WTC11 (cell line): Measurements from ENCODE around the gene HMX1. TPM values are rescaled to one million over a fixed set of nuclear protein-coding genes. Genes with fewer than 3 reads are reported as not detected.

Experiments used
- ATAC-seq: fragments of 200-7000 bp; cut with Tn5 transposase; 2 replicates; pipeline ENCODE4 v1.10.0; 2021; ENCODE audit warnings: mild to moderate bottlenecking, moderate library complexity
- CTCF ChIA-PET: fragments of 300-600 bp; sonication (Branson Sonifier 250); formaldehyde crosslinking; loops from one replicate; lab custom pipeline; 2021; ENCODE audit warnings: antibody characterized with exemption; lab: Charles Lee
- POLR2A ChIA-PET: fragments of 350-600 bp; sonication (Branson Sonifier 250); formaldehyde crosslinking; loops from one replicate; lab custom pipeline; 2021; ENCODE audit warnings: antibody characterized with exemption; lab: Charles Lee
- DNase-seq: peaks from one replicate; pipeline ENCODE4 v3.0.0; 2021; ENCODE audit warnings: low spot score
- H3K27ac Mint-ChIP-seq: 2 replicates; pipeline ENCODE4 v1.8.0; 2021; ENCODE audit warnings: mixed read lengths
- H3K27me3 Mint-ChIP-seq: 2 replicates; pipeline ENCODE4 v1.8.0; 2021; ENCODE audit warnings: low read depth, mild to moderate bottlenecking, moderate library complexity, mixed read lengths
- H3K36me3 Mint-ChIP-seq: 2 replicates; pipeline ENCODE4 v1.8.0; 2021; ENCODE audit warnings: mixed read lengths
- H3K4me1 Mint-ChIP-seq: 2 replicates; pipeline ENCODE4 v1.8.0; 2022; ENCODE audit warnings: mixed read lengths
- H3K4me3 Mint-ChIP-seq: 2 replicates; pipeline ENCODE4 v1.8.0; 2021; ENCODE audit warnings: mild to moderate bottlenecking, moderate library complexity, mixed read lengths
- H3K9me3 Mint-ChIP-seq: 2 replicates; pipeline ENCODE4 v1.8.0; 2021; ENCODE audit warnings: mixed read lengths
- ATF1 ChIP-seq: sonication (generic); formaldehyde crosslinking; IDR thresholded peaks from 2 replicates; pipeline ENCODE4 v1.8.1; 2023; ENCODE audit warnings: mild to moderate bottlenecking, moderate library complexity, missing genetic modification reagents
- CREM ChIP-seq: sonication (generic); formaldehyde crosslinking; IDR thresholded peaks from 2 replicates; pipeline ENCODE4 v1.8.1; 2022; ENCODE audit warnings: mild to moderate bottlenecking, missing genetic modification reagents, moderate library complexity
- ESRRA ChIP-seq: sonication (generic); formaldehyde crosslinking; IDR thresholded peaks from 2 replicates; pipeline ENCODE4 v1.8.1; 2022; ENCODE audit warnings: mild to moderate bottlenecking, missing genetic modification reagents, borderline replicate concordance
- FOXJ3 ChIP-seq: sonication (generic); formaldehyde crosslinking; IDR thresholded peaks from 2 replicates; pipeline ENCODE4 v1.9.0; 2021; ENCODE audit warnings: missing genetic modification reagents, mild to moderate bottlenecking, borderline replicate concordance
- FOXK1 ChIP-seq: sonication (generic); formaldehyde crosslinking; IDR thresholded peaks from 2 replicates; pipeline ENCODE4 v1.8.0; 2022; ENCODE audit warnings: mild to moderate bottlenecking, moderate library complexity, missing genetic modification reagents
- IRF2 ChIP-seq: sonication (generic); formaldehyde crosslinking; IDR thresholded peaks from 2 replicates; pipeline ENCODE4 v1.8.0; 2022; ENCODE audit warnings: low read depth, missing genetic modification reagents, borderline replicate concordance
- JAZF1 ChIP-seq: fragments of 250-450 bp; sonication (Bioruptor Pico); IDR thresholded peaks from 2 replicates; pipeline ENCODE4 v1.9.0; 2021; ENCODE audit warnings: moderate library complexity, mild to moderate bottlenecking, inconsistent platforms
- KAT7 ChIP-seq: sonication (generic); formaldehyde crosslinking; IDR thresholded peaks from 2 replicates; pipeline ENCODE4 v1.8.1; 2023; ENCODE audit warnings: missing genetic modification reagents, mild to moderate bottlenecking, borderline replicate concordance
- MXD4 ChIP-seq: fragments of 250-450 bp; sonication (Bioruptor Pico); IDR thresholded peaks from 2 replicates; pipeline ENCODE4 v1.8.0; 2021; ENCODE audit warnings: mild to moderate bottlenecking, moderate library complexity, borderline replicate concordance
- RELA ChIP-seq: sonication (generic); formaldehyde crosslinking; IDR thresholded peaks from 2 replicates; pipeline ENCODE4 v1.8.1; 2022; ENCODE audit warnings: missing genetic modification reagents, mild to moderate bottlenecking, borderline replicate concordance
- SP1 ChIP-seq: sonication (generic); formaldehyde crosslinking; conservative IDR thresholded peaks from 2 replicates; pipeline ENCODE4 v1.8.1; 2022; ENCODE audit warnings: missing genetic modification reagents
- ZNF396 ChIP-seq: fragments of 250-450 bp; sonication (Bioruptor Pico); IDR thresholded peaks from 2 replicates; pipeline ENCODE4 v1.8.0; 2021; ENCODE audit warnings: mild to moderate bottlenecking, moderate library complexity, borderline replicate concordance
- total RNA-seq: library from RNA; stranded (reverse); gene quantifications from 3 replicates; pipeline ENCODE4 v1.2.3, GENCODE V29; 2021
- TF ChIP-seq, protein P1 (sequence below): sonication (generic); formaldehyde crosslinking; IDR thresholded peaks from 2 replicates; pipeline ENCODE4 v1.8.0; 2023; ENCODE audit warnings: missing genetic modification reagents, mild to moderate bottlenecking, borderline replicate concordance
- TF ChIP-seq, protein P2 (sequence below): fragments of 250-450 bp; sonication (Bioruptor Pico); IDR thresholded peaks from 2 replicates; pipeline ENCODE4 v1.9.0; 2021; ENCODE audit warnings: mild to moderate bottlenecking
- TF ChIP-seq, protein P3 (sequence below): sonication (generic); formaldehyde crosslinking; IDR thresholded peaks from 2 replicates; pipeline ENCODE4 v1.8.0; 2023; ENCODE audit warnings: missing genetic modification reagents
- TF ChIP-seq, protein P4 (sequence below): sonication (generic); formaldehyde crosslinking; IDR thresholded peaks from 2 replicates; pipeline ENCODE4 v1.8.0; 2023; ENCODE audit warnings: mild to moderate bottlenecking, missing genetic modification reagents
- TF ChIP-seq, protein P5 (sequence below): sonication (generic); formaldehyde crosslinking; IDR thresholded peaks from 2 replicates; pipeline ENCODE4 v1.8.1; 2023; ENCODE audit warnings: mild to moderate bottlenecking, missing genetic modification reagents, borderline replicate concordance

Gene HMX1
- total RNA-seq, 1 experiment from 2014 or later, result 10.0 TPM

DNA sequence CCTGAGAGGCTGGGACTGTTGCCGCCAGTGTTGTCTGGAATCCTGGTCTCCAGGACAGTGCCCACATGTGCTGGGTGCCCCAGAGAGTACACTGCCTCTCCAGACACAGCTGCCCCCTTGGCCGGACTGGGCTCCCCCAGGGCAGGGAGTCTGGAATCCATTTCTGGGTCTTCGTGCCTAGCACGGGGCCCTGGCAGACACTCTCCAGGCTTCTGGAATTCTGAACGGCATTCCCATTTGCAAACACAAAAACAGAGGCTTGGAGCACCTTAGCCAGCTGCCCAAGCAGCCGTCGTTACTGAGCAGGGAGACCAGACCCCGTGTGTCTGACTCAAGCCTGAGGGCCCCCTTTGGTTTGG, 20.8 kb downstream of the HMX1 start:
- no peaks in the 10 kb centered on the region for H3K9me3 Mint-ChIP-seq
- POLR2A ChIA-PET, result no interaction called here
- TF ChIP-seq MXD4 (CRISPR knock-in tag) (no peak), FOXK1 (CRISPR knock-in tag) (no peak)
- TF ChIP-seq, protein P1, sequence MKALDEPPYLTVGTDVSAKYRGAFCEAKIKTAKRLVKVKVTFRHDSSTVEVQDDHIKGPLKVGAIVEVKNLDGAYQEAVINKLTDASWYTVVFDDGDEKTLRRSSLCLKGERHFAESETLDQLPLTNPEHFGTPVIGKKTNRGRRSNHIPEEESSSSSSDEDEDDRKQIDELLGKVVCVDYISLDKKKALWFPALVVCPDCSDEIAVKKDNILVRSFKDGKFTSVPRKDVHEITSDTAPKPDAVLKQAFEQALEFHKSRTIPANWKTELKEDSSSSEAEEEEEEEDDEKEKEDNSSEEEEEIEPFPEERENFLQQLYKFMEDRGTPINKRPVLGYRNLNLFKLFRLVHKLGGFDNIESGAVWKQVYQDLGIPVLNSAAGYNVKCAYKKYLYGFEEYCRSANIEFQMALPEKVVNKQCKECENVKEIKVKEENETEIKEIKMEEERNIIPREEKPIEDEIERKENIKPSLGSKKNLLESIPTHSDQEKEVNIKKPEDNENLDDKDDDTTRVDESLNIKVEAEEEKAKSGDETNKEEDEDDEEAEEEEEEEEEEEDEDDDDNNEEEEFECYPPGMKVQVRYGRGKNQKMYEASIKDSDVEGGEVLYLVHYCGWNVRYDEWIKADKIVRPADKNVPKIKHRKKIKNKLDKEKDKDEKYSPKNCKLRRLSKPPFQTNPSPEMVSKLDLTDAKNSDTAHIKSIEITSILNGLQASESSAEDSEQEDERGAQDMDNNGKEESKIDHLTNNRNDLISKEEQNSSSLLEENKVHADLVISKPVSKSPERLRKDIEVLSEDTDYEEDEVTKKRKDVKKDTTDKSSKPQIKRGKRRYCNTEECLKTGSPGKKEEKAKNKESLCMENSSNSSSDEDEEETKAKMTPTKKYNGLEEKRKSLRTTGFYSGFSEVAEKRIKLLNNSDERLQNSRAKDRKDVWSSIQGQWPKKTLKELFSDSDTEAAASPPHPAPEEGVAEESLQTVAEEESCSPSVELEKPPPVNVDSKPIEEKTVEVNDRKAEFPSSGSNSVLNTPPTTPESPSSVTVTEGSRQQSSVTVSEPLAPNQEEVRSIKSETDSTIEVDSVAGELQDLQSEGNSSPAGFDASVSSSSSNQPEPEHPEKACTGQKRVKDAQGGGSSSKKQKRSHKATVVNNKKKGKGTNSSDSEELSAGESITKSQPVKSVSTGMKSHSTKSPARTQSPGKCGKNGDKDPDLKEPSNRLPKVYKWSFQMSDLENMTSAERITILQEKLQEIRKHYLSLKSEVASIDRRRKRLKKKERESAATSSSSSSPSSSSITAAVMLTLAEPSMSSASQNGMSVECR (CRISPR knock-in tag), result no peak
- ATAC-seq (no peak), DNase-seq (no peak)
- H3K27ac Mint-ChIP-seq, result no peak overlapping the region
- peaks cover 15% of the 10 kb centered on the region for H3K4me1 Mint-ChIP-seq
- no peaks in the 10 kb centered on the region for H3K36me3 Mint-ChIP-seq
- no peak overlapping the region for H3K4me3 Mint-ChIP-seq
- H3K27me3 Mint-ChIP-seq, result peaks cover 48% of the 10 kb centered on the region
- CTCF ChIA-PET, result no interaction called here

DNA sequence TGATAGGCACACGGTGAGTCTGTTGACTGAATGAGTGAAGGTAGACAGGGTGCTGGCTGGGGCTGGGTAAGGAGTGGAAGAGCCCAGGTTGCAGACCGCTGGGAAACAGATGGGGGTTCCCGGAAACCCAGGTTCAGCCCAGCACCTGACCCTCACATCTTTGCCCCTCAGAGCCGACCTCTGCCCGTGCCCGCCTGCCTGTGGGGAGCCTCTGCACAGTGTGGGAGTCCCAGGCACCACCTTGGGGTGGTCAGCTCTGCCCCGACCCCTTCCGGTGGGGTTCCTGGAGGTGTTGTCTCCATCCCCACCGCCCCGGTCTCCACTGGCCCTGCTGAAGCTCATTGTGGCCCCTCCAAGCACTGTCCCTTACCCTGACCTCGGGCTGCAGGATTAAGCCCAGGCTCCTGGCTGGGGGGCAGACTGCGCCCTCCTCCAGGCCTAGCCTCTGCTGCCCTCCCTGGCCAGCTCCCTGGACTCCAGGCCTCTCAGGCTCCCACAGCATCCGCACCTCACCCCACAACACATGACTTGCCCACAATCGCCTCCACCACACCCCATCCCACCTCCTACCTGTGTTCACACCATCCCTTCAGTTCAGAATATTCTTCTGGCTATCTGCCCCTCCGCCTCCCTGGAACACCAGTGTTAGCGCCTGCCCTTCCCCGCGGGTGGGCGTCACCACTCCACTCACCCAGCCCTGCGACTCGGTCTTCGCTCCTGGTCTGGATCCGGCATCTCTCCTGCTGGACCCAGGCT, 21.4 kb downstream of the HMX1 start:
- no peaks in the 10 kb centered on the region for H3K36me3 Mint-ChIP-seq
- ChIA-PET POLR2A (no interaction called here), CTCF (no interaction called here)
- peaks cover 10% of the 10 kb centered on the region for H3K4me1 Mint-ChIP-seq
- TF ChIP-seq ZNF396 (CRISPR knock-in tag) (no peak), IRF2 (CRISPR knock-in tag) (no peak), MXD4 (CRISPR knock-in tag) (no peak), FOXJ3 (CRISPR knock-in tag) (no peak), CREM (no peak), RELA (no peak), ESRRA (no peak), KAT7 (CRISPR knock-in tag) (no peak), ATF1 (no peak), SP1 (no peak), JAZF1 (no peak)
- TF ChIP-seq, protein P2, sequence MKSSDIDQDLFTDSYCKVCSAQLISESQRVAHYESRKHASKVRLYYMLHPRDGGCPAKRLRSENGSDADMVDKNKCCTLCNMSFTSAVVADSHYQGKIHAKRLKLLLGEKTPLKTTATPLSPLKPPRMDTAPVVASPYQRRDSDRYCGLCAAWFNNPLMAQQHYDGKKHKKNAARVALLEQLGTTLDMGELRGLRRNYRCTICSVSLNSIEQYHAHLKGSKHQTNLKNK (CRISPR knock-in tag), result no peak
- TF ChIP-seq, protein P3, sequence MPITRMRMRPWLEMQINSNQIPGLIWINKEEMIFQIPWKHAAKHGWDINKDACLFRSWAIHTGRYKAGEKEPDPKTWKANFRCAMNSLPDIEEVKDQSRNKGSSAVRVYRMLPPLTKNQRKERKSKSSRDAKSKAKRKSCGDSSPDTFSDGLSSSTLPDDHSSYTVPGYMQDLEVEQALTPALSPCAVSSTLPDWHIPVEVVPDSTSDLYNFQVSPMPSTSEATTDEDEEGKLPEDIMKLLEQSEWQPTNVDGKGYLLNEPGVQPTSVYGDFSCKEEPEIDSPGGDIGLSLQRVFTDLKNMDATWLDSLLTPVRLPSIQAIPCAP (CRISPR knock-in tag), result no peak
- TF ChIP-seq, protein P4, sequence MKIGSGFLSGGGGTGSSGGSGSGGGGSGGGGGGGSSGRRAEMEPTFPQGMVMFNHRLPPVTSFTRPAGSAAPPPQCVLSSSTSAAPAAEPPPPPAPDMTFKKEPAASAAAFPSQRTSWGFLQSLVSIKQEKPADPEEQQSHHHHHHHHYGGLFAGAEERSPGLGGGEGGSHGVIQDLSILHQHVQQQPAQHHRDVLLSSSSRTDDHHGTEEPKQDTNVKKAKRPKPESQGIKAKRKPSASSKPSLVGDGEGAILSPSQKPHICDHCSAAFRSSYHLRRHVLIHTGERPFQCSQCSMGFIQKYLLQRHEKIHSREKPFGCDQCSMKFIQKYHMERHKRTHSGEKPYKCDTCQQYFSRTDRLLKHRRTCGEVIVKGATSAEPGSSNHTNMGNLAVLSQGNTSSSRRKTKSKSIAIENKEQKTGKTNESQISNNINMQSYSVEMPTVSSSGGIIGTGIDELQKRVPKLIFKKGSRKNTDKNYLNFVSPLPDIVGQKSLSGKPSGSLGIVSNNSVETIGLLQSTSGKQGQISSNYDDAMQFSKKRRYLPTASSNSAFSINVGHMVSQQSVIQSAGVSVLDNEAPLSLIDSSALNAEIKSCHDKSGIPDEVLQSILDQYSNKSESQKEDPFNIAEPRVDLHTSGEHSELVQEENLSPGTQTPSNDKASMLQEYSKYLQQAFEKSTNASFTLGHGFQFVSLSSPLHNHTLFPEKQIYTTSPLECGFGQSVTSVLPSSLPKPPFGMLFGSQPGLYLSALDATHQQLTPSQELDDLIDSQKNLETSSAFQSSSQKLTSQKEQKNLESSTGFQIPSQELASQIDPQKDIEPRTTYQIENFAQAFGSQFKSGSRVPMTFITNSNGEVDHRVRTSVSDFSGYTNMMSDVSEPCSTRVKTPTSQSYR, result no peak
- TF ChIP-seq, protein P5, sequence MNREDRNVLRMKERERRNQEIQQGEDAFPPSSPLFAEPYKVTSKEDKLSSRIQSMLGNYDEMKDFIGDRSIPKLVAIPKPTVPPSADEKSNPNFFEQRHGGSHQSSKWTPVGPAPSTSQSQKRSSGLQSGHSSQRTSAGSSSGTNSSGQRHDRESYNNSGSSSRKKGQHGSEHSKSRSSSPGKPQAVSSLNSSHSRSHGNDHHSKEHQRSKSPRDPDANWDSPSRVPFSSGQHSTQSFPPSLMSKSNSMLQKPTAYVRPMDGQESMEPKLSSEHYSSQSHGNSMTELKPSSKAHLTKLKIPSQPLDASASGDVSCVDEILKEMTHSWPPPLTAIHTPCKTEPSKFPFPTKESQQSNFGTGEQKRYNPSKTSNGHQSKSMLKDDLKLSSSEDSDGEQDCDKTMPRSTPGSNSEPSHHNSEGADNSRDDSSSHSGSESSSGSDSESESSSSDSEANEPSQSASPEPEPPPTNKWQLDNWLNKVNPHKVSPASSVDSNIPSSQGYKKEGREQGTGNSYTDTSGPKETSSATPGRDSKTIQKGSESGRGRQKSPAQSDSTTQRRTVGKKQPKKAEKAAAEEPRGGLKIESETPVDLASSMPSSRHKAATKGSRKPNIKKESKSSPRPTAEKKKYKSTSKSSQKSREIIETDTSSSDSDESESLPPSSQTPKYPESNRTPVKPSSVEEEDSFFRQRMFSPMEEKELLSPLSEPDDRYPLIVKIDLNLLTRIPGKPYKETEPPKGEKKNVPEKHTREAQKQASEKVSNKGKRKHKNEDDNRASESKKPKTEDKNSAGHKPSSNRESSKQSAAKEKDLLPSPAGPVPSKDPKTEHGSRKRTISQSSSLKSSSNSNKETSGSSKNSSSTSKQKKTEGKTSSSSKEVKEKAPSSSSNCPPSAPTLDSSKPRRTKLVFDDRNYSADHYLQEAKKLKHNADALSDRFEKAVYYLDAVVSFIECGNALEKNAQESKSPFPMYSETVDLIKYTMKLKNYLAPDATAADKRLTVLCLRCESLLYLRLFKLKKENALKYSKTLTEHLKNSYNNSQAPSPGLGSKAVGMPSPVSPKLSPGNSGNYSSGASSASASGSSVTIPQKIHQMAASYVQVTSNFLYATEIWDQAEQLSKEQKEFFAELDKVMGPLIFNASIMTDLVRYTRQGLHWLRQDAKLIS (CRISPR knock-in tag), result no peak
- no peak overlapping the region for H3K4me3 Mint-ChIP-seq
- ATAC-seq, result no peak
- no peaks in the 10 kb centered on the region for H3K9me3 Mint-ChIP-seq
- DNase-seq, result no peak
- peaks cover 44% of the 10 kb centered on the region for H3K27me3 Mint-ChIP-seq
- no peak overlapping the region for H3K27ac Mint-ChIP-seq
